Duodenal mucosa (tissue), 2 donors: ENCODE measurements around the gene NDST4.

Source experiments
- H3K27ac ChIP-seq: one replicate; pipeline ENCODE4 v1.7.0; 2013; ENCODE audit warnings: low read depth, low read length
- H3K27me3 ChIP-seq, 2 donors: one replicate each; pipeline ENCODE4 v1.7.0; 2013; ENCODE audit warnings: low read length in 2 of 2, control low read depth in 1 of 2; ENCODE audit not compliant: insufficient read depth in 2 of 2, control insufficient read depth in 1 of 2
- H3K36me3 ChIP-seq, 2 donors: one replicate each; pipeline ENCODE4 v1.7.0; 2013; ENCODE audit warnings: low read length in 2 of 2, control low read depth in 1 of 2; ENCODE audit not compliant: insufficient read depth in 2 of 2, control insufficient read depth in 1 of 2
- H3K4me1 ChIP-seq, 2 donors: one replicate each; pipeline ENCODE4 v1.7.0; 2013; ENCODE audit warnings: low read length in 2 of 2, control low read depth in 1 of 2; ENCODE audit not compliant: insufficient read depth in 2 of 2, control insufficient read depth in 1 of 2
- H3K4me3 ChIP-seq, 2 donors: one replicate each; pipeline ENCODE4 v1.7.0; 2013; ENCODE audit warnings: low read length in 2 of 2, low read depth in 1 of 2
- H3K9ac ChIP-seq, 2 donors: one replicate each; pipeline ENCODE4 v1.7.0; 2013; ENCODE audit warnings: low read length in 2 of 2, low read depth in 1 of 2
- H3K9me3 ChIP-seq, 2 donors: one replicate each; pipeline ENCODE4 v1.7.0; 2013; ENCODE audit warnings: low read length in 2 of 2, control low read depth in 1 of 2; ENCODE audit not compliant: control insufficient read depth in 1 of 2

The NDST4 gene

DNA sequence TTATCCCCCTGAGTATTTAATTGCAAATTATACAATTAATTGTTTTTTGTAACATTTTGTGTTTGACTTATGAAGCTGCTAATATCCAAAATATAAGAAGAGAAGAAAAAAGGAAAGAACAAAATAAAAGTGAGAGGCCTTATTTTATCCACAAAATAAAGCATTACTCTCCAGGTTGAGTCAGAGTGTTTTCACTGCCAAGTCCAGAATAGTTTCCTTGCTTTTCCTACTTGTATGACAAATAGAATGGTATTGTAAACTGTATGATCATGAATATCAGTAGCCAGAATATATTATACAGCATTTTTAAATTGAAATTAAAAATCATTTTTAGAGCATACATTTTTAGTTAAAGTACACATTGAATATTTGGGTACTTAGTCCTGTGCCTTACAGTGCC is 237.8 kb downstream of the NDST4 start:
- no peaks in the 10 kb centered on the region for H3K9me3 ChIP-seq
- no peak overlapping the region for H3K27ac ChIP-seq
- no peak overlapping the region for H3K4me3 ChIP-seq

DNA sequence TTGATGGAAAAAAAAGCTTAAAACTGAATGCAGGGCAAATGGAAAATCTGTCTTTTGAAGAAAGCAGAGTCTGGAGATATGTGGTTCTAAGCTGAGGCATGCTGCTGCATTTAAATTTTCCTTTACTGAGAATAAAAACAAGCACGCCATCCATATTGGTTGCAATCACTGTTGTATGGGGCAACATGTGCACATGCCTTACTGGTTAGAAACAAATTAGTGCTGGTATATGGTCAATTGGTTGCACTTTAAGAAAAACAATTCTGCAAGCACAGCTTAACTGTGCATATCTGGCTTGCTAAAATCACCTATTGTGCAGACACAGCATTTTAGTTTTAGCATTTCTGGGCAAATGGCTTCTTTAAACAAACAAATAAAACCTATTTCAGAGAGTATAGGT is 239.1 kb downstream of the NDST4 start:
- Histone ChIP-seq H3K4me3 (no peak overlapping the region), H3K9me3 (no peaks in the 10 kb centered on the region), H3K9ac (no peak overlapping the region), H3K27ac (no peak overlapping the region), H3K4me1 (no peaks in the 10 kb centered on the region), H3K36me3 (no peaks in the 10 kb centered on the region), H3K27me3 (no peaks in the 10 kb centered on the region)

More for the DNA sequence above, 237.8 kb downstream of the NDST4 start:
- Histone ChIP-seq H3K27me3 (no peaks in the 10 kb centered on the region), H3K4me1 (no peaks in the 10 kb centered on the region), H3K9ac (no peak overlapping the region), H3K36me3 (no peaks in the 10 kb centered on the region)

DNA sequence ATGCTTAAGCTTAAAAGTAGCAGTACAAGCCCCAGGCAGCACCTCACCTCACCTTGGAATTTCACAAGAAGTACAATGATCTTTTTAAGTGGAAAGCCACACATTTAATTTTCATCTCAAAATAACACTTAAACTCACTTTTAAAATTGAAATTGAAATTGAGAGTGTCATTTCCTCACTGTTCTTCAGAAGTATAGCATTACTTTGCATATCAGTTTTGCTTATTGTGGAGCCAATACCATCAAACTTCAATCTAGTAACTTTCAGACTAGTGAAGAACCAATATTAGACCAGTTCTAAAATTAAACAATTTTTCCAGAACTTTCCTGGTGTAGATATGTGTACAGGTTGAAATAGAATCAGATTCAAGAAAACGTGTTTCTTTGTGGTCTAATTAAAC is 242.4 kb downstream of the NDST4 start:
- Histone ChIP-seq H3K27me3 (no peaks in the 10 kb centered on the region), H3K4me3 (no peak overlapping the region), H3K4me1 (no peaks in the 10 kb centered on the region), H3K9me3 (no peaks in the 10 kb centered on the region), H3K9ac (no peak overlapping the region), H3K27ac (no peak overlapping the region), H3K36me3 (no peaks in the 10 kb centered on the region)

DNA sequence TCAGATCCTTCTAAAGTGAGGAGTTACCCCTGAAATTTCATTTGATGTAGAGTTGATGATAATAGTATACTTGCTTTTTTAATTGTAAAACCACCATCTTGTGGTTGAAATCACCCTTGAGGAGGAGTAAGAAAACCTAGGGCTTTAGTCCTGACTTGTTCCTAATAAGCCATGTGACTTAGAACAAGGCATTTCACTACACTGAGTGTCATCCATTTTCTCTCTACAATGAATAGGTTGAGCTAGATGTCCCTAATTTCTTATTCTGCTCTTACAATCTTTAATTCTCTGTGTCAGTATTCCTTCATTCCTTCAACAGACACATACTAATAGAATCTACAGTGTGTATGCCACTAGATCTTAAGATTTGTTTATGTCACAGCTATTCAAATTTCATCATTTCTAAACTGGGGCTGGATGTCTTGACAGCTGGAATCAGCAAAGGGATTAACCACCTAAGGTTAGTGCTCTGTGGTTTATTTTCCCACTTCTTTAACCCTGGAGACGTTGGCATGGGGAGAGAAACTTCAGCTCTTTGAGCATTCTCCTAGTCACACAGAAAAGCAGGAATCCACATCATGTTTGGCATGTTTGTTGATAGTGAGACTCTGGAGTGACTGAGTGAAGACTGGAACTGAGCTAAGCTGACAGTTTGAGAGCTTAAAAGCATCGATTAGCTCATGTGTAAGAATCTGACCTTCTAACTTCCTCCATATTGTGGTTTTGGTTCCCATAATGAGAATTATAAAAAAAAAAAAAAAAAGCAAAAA is 246.3 kb downstream of the NDST4 start:
- no peak overlapping the region for H3K4me3 ChIP-seq
- H3K9me3 ChIP-seq = no peaks in the 10 kb centered on the region
- no peaks in the 10 kb centered on the region for H3K4me1 ChIP-seq
- H3K36me3 ChIP-seq = no peaks in the 10 kb centered on the region
- H3K27ac ChIP-seq = no peak overlapping the region
- no peaks in the 10 kb centered on the region for H3K27me3 ChIP-seq
- no peak overlapping the region for H3K9ac ChIP-seq

DNA sequence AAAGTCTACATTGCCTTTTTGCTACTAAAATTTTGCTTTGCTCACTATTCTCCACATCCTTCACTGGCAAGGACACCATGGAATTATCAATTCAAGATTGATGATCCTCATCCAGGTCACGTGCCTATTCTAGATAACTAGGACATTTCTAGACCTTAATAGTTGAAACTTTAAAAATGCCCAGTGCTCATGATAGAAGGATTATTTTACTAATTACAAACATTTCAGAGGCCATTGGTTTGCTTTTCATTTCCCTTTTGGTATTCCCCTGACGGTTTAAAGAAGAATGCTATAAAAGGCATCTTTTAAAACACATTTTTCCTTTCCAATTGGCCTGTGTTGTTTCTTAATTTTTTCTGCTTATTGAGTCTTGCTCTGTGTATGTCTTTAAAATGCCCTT is 249.4 kb downstream of the NDST4 start:
- H3K4me3 ChIP-seq = no peak overlapping the region
- H3K27ac ChIP-seq = no peak overlapping the region

DNA sequence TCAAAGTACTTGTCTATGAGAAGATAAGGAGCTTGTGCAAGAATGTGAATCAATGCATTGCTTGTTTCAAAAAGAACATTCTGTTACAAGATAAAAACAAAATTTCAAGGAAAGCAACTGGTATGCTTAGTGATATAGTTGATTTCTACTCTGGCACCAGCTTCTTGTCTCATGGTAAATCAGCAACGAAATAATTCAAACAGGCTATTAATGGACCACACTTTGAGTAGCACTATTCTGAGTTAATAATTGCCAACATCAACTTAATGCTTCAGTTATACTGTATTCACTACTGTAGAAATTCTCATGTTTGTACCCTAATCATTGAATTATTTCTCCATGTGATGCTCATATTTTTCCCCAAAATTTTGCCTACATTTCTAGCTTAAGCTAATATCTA is 252.6 kb downstream of the NDST4 start:
- Histone ChIP-seq H3K27ac (no peak overlapping the region), H3K4me3 (no peak overlapping the region), H3K9ac (no peak overlapping the region), H3K4me1 (no peaks in the 10 kb centered on the region), H3K27me3 (no peaks in the 10 kb centered on the region), H3K9me3 (no peaks in the 10 kb centered on the region), H3K36me3 (no peaks in the 10 kb centered on the region)

More for the DNA sequence above, 249.4 kb downstream of the NDST4 start:
- Histone ChIP-seq H3K4me1 (no peaks in the 10 kb centered on the region), H3K27me3 (no peaks in the 10 kb centered on the region), H3K36me3 (no peaks in the 10 kb centered on the region), H3K9me3 (no peaks in the 10 kb centered on the region), H3K9ac (no peak overlapping the region)

DNA sequence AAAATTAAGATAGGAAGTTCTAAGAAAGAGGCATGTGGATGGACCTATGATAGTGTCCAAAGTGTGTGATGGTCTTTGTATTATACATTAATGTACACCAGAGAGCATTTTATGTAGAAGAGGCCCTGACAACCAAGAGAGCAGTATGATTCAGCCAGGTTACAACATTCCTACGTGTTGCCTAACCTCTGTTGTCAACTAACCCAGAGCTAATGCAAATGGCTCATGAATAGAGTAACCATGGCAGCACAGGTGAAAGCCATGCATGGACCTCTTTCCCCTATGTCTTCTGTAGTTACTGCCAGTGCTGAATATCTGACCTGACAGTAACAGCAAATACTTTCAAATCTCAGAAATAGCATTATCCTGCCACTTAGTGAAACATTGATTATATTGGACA is 255.6 kb downstream of the NDST4 start:
- Histone ChIP-seq H3K4me3 (no peak overlapping the region), H3K9me3 (no peaks in the 10 kb centered on the region)

DNA sequence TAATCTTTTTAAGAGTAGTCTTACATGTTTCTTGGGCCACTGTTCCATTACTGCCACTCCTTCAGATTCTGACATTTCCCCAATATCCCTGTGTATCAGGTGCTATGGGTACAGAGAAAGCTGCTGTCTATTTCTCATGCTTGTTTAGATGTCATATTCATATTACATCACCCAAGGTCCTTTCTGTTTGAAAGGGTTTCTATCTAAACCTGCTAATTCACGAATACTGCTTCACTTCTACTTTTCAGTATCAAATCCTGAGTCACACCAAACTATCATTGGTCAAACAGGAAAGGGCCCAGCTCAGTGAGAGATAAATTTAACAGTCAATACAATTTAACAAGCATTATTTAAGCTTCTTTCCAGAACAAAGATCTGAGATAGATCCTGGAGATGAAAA is 273.4 kb downstream of the NDST4 start:
- Histone ChIP-seq H3K9me3 (no peaks in the 10 kb centered on the region), H3K27ac (no peak overlapping the region), H3K9ac (no peak overlapping the region), H3K4me1 (no peaks in the 10 kb centered on the region), H3K4me3 (no peak overlapping the region), H3K27me3 (no peaks in the 10 kb centered on the region), H3K36me3 (no peaks in the 10 kb centered on the region)

More for the DNA sequence above, 255.6 kb downstream of the NDST4 start:
- Histone ChIP-seq H3K27me3 (no peaks in the 10 kb centered on the region), H3K4me1 (no peaks in the 10 kb centered on the region), H3K9ac (no peak overlapping the region), H3K36me3 (no peaks in the 10 kb centered on the region), H3K27ac (no peak overlapping the region)

DNA sequence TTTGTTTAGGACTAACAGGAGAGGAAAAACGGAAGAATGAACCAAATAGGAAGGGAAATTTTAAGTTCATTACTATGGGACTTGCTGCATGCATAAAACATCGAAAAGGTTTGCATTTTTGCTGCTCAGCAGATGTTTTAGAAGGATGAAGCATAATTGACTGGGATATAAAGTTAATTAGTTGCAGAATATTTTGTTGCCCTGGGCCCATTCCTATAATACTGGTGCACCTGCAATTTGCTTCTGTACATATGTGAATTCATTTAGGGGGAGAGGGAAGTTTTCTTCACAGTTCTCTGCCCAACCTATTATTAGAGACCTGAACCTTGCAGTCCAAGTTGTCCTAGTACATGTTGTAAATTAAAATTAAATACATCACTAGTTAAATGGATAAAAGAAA is 282.8 kb downstream of the NDST4 start:
- H3K9ac ChIP-seq = no peak overlapping the region
- H3K27me3 ChIP-seq = no peaks in the 10 kb centered on the region
- H3K27ac ChIP-seq = no peak overlapping the region
- no peaks in the 10 kb centered on the region for H3K36me3 ChIP-seq
- no peaks in the 10 kb centered on the region for H3K9me3 ChIP-seq
- no peaks in the 10 kb centered on the region for H3K4me1 ChIP-seq
- no peak overlapping the region for H3K4me3 ChIP-seq

DNA sequence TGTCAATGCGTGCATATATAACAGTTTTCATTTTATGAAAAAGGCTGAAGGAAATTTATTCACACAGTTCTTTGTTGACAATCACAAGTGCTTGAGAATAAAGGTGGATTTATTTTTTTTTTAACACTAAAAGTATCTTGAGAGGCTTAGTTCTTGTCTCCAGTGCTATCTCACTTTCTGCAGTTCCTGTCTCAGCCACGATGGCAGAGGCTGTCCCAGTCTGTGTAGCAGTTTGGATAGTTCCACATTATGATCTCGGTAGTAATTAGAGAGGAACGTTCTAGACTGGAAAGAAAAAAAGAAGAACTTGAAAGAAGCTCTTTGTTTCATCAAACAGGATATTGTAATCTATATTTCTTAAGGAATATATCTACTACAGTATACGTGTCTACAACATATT is 285.8 kb downstream of the NDST4 start:
- Histone ChIP-seq H3K27me3 (no peaks in the 10 kb centered on the region), H3K9ac (no peak overlapping the region), H3K4me1 (no peaks in the 10 kb centered on the region), H3K27ac (no peak overlapping the region), H3K9me3 (no peaks in the 10 kb centered on the region), H3K36me3 (no peaks in the 10 kb centered on the region), H3K4me3 (no peak overlapping the region)
